ENCODE results near the gene MYL3.

DNA sequence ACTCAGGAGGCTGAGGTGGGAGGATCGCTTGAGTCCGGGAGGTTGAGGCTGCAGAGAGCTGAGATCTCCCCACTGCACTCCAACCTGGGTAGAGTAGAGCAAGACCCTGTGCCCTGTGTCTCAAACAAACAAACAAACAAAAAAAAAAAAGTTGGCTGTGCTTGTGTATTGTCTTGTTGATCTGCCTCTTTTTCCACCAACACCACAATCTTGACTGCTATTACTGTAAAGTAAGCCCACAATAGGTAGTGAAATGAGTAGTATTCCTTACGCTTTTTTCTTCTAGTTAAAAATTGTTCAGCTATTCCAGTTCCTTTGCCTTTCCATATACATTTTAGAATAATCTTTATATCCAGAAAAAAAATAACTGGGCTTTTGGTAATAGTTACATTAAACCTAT is 49.7 kb upstream of the MYL3 start:
- TF ChIP-seq EZH2 (IDR thresholded peaks at IDR 0.05; ENCODE audit: low read depth) = no peak
- TF ChIP-seq CTCF (conservative IDR thresholded peaks at IDR 0.05) = no peak
